IPS DF 6.9 (cell line): ENCODE results near the gene SLC6A15.

Experiments
- DNase-seq: peaks from one replicate; pipeline ENCODE4 v3.0.0-alpha.2; 2013; ENCODE audit warnings: low read depth, low spot score
- H3K27ac ChIP-seq: one replicate; pipeline ENCODE4 v1.5.1; 2013; ENCODE audit warnings: low read length, control low read depth
- H3K27me3 ChIP-seq: 2 replicates; pipeline ENCODE4 v1.6.1; 2013; ENCODE audit warnings: mild to moderate bottlenecking, low read length; ENCODE audit not compliant: control insufficient read depth, insufficient read depth
- H3K36me3 ChIP-seq: 2 replicates; pipeline ENCODE4 v1.6.1; 2013; ENCODE audit warnings: low read length; ENCODE audit not compliant: control insufficient read depth, insufficient read depth
- H3K4me1 ChIP-seq: 2 replicates; pipeline ENCODE4 v1.6.1; 2013; ENCODE audit warnings: low read length; ENCODE audit not compliant: control insufficient read depth, insufficient read depth
- H3K4me3 ChIP-seq: 2 replicates; pipeline ENCODE4 v1.5.1; 2013; ENCODE audit warnings: mild to moderate bottlenecking, low read length
- H3K9me3 ChIP-seq: 2 replicates; pipeline ENCODE4 v1.6.1; 2013; ENCODE audit warnings: low read length, inconsistent platforms; ENCODE audit not compliant: control insufficient read depth, insufficient read depth
- WGBS: extraction: QIAGEN DNeasy Blood & Tissue Kit; methylation state at CpG from one replicate; pipeline ENCODE4 v1.1.7; 2013; ENCODE audit warnings: mixed read lengths, missing lambda C conversion rate; ENCODE audit not compliant: insufficient read length, insufficient coverage; 5-methylcytosine and 5-hydroxymethylcytosine counted together

Gene SLC6A15

DNA sequence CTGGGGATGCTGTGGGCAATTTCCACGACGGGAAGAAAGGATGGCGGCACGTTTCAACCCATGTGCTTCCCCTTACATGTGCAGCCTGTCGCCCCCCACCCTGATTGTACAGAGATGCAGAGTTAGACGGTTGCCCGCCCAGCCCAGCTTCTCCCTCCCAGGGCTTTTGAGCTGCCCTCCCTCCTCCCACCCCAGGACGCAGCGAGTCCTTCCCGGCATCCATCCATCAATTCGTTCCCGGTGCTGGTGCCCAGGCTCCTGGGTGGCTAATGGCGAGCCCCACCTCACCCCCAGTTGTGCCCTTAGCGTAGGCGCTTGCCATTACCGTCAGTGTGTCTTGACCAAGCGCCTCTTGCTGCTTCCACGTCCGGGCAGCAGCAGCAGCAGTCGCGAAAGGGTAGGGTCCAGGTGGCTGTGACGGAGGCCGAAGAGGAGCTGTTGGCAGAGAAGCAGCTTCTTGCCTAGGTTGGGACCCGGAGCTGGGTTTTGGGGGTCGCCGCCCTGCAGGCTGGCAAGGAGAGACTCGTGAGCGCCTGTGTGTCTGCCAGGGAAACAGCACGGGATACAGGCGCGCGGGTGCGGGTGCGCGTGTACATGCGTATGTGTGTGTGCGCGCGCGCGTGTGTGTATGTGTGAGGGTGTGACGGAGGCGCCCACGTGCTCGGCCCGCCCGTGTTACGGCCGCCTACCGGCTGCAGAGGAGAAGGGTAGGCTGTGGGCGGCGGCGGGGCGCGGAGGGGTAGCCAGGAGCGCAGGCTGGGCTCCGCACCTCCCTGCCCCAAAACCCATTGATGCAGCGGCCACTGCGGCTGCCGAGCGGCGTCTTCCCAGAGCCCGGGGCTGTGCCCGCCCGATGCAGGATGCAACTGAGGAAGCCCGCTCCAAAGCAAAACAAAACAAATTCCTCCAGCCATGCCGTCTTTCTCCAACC lies at the start of gene SLC6A15:
TSS of gene SLC6A15 (minus strand) at position 602 of the 931 bp plus-strand sequence. CDS start 20,679 bp downstream, outside the sequence.
- WGBS = no CpG with 5 or more reads among the region's 67 CpGs
- DNase-seq = peak; percentile 45
- H3K27me3 ChIP-seq = no peaks in the 10 kb centered on the region
- H3K4me1 ChIP-seq = no peaks in the 10 kb centered on the region
- H3K4me3 ChIP-seq = peak within 1 kb of the TSS; percentile 61
- no peak within 1 kb of the TSS for H3K27ac ChIP-seq
- no peaks in the 10 kb centered on the region for H3K36me3 ChIP-seq
- H3K9me3 ChIP-seq = no peaks in the 10 kb centered on the region

DNA sequence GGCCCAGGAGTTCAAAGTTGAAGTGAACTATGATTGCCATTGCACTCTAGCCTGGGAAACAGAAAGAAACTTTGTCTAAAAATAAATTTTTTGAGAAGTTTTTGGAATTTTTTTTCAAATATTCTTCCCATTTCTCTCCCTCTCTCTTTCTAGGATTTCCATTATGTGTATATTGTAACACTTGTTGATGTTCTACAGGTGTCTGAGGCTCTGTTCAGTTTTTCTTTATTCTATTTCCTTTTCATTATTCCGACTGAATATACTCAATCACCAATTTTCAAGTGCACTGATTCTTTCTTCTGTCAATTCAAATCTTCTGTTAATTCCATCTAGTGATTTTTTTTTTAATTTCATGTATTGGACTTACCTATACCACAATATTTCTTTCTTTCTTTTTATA lies 48.3 kb upstream of the SLC6A15 start:
- no CpG with 5 or more reads among the region's 1 CpG for WGBS
- Histone ChIP-seq H3K9me3 (no peaks in the 10 kb centered on the region), H3K4me1 (no peaks in the 10 kb centered on the region), H3K4me3 (no peak overlapping the region), H3K27me3 (no peaks in the 10 kb centered on the region), H3K27ac (no peak overlapping the region), H3K36me3 (no peaks in the 10 kb centered on the region)
- no peak for DNase-seq

DNA sequence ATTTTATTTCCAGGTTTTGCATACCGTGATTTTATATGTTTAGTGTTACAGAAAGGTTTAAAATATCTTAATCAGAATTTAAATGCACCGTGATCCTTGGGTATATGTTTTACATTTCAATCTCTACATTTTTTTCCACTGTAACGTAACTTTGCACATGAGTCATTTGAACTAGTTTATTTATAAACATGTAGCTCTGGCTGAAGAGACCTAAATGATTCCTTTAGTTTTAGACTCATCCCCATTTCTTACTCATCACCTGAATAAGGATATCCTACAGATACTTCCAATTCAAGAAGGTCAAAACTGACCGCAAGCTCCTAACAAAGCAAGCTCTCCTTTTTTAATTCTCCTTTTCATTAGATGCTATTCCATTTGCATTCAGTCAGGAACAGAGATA lies 42.7 kb upstream of the SLC6A15 start:
- H3K4me1 ChIP-seq = no peaks in the 10 kb centered on the region
- no peak for DNase-seq
- H3K27me3 ChIP-seq = no peaks in the 10 kb centered on the region
- no peaks in the 10 kb centered on the region for H3K9me3 ChIP-seq
- no peak overlapping the region for H3K4me3 ChIP-seq
- no peaks in the 10 kb centered on the region for H3K36me3 ChIP-seq
- no CpG with 5 or more reads among the region's 4 CpGs for WGBS
- no peak overlapping the region for H3K27ac ChIP-seq

DNA sequence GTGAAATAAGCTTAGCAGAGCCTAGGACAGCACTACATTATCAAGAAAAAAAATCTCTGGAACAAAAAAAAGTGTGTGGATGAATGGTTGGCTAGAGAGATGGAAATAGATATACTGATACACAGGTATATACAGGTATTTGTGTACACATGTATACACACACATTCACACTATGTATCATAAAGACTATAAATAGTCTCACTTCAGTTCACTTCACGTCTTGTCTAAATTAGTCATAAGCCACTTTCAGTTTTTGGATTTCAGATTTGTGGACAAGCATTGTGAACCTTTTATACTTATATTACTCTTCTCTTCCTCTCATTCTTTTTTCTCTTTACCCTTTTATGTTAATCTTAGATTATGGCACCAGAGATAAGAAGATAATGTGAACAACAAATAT lies 41.8 kb upstream of the SLC6A15 start:
- no peak overlapping the region for H3K27ac ChIP-seq
- H3K9me3 ChIP-seq = no peaks in the 10 kb centered on the region
- H3K4me1 ChIP-seq = no peaks in the 10 kb centered on the region
- DNase-seq = no peak
- H3K27me3 ChIP-seq = no peaks in the 10 kb centered on the region
- no peaks in the 10 kb centered on the region for H3K36me3 ChIP-seq
- H3K4me3 ChIP-seq = no peak overlapping the region
- no CpG with 5 or more reads among the region's 1 CpG for WGBS

DNA sequence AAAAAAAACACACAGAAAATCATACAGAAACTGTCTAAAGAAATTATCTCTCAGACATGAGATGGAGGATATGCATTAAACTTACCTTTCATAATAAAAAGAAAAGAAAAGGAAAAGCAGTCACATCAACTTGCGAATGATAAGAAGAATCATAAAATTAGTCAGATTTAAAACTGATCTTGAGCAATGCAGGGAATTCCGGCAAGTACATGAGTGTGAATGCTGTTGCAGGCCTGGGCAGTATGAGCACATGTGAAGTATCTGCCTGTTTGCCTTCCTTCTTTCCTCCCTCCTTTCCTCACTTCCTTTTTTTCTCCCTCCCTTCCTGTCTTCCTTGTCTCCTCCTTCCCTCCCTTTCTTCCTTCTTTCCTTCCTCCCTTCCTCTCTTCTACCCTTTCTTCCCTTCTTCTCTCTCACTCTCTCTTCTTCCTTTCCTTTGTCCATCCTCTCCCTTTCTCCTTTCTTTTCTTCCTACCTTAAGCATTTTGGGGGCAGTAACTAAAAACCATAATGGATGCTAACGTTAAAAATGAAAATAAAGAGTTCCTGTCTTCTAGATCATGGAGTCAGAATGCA lies 38.5 kb upstream of the SLC6A15 start:
- no peak for DNase-seq
- Histone ChIP-seq H3K4me3 (no peak overlapping the region), H3K36me3 (no peaks in the 10 kb centered on the region), H3K9me3 (no peaks in the 10 kb centered on the region), H3K27ac (no peak overlapping the region), H3K27me3 (no peaks in the 10 kb centered on the region), H3K4me1 (no peaks in the 10 kb centered on the region)
- WGBS = no CpG with 5 or more reads among the region's 3 CpGs

DNA sequence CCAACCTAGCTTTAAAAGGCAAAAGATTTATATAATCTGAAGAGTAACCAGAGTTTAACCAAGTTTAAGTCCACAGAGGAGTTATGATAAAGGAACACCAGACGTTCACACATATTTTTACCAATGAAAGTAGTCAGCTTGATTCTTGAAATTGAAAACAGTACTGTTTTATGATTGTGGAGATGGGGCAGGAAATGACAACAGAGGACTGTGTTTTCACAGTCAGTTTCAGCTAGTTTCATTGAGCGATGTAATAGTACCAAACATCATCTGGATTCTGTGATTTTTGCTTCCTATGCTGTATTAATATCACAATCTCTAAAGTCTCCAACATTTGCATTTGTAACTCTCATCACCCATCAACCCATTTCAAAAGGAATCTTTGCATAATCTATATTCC lies 34.2 kb upstream of the SLC6A15 start:
- WGBS = no CpG with 5 or more reads among the region's 2 CpGs
- no peaks in the 10 kb centered on the region for H3K27me3 ChIP-seq
- H3K4me1 ChIP-seq = no peaks in the 10 kb centered on the region
- H3K9me3 ChIP-seq = no peaks in the 10 kb centered on the region
- H3K27ac ChIP-seq = no peak overlapping the region
- no peaks in the 10 kb centered on the region for H3K36me3 ChIP-seq
- no peak overlapping the region for H3K4me3 ChIP-seq
- no peak for DNase-seq

DNA sequence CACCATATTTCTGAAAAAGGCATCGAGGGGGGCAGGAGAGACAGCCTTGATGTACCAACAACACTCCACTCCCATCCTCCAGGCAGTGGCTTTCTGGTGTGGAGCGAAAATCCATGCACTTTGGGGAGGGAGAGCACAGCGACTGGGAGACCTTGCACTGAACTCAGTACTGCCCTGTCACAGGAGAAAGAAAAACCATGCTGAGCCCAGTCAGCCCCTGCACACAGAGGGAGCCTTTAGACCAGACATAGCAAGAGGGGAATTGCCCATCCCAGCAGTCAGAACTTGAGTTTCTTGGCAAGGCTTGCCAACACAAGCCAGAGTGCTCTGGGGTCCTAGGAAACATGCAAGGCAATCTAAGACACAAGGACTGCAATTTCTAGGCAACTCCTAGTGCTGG lies 24.8 kb upstream of the SLC6A15 start:
- Histone ChIP-seq H3K4me1 (no peaks in the 10 kb centered on the region), H3K27ac (no peak overlapping the region), H3K9me3 (no peaks in the 10 kb centered on the region), H3K4me3 (no peak overlapping the region), H3K36me3 (no peaks in the 10 kb centered on the region), H3K27me3 (no peaks in the 10 kb centered on the region)
- no peak for DNase-seq
- no CpG with 5 or more reads among the region's 3 CpGs for WGBS

DNA sequence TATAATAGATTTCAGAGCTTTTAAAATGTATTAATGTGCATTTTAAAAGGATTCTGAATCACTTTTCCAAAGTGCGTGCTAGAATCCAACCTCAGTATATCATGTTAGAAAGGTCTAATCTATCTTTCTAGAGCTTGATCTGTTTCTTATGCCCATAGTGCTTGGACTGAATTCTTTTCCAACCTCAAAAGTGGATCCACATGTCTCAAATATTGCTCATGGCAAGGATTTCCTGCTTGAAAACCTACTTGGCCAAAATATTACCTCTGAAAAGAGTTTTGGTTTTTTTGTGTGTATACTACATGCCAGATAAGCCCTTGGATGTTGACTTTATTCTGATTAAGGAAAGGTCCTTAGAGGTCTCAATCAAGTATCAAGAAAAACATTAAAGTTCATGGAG lies 16.9 kb upstream of the SLC6A15 start:
- no CpG with 5 or more reads among the region's 1 CpG for WGBS
- no peaks in the 10 kb centered on the region for H3K36me3 ChIP-seq
- H3K27me3 ChIP-seq = no peaks in the 10 kb centered on the region
- no peaks in the 10 kb centered on the region for H3K9me3 ChIP-seq
- H3K27ac ChIP-seq = no peak overlapping the region
- no peak overlapping the region for H3K4me3 ChIP-seq
- no peak for DNase-seq
- no peaks in the 10 kb centered on the region for H3K4me1 ChIP-seq

DNA sequence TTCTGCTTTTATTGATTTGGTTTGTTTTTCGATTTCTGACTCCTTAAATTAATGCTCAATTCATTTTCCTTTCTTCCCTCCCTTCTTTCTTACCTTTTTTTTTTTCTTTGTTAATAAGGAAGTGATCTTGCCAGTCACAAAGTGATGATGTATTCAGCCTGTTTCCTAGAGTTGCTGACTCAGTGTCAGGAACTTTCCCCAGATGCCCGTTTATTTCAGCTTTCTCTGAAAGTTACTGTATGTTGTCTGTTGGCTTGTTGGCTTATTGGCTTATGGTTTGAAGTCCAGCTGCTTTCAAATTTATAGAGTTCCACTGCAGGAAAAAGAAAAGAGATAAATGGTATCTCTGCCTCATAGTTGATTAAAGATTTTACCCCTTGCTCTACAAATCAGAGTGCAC lies 12.4 kb upstream of the SLC6A15 start:
- no peak overlapping the region for H3K4me3 ChIP-seq
- no peaks in the 10 kb centered on the region for H3K9me3 ChIP-seq
- WGBS = no CpG with 5 or more reads among the region's 2 CpGs
- H3K4me1 ChIP-seq = no peaks in the 10 kb centered on the region
- H3K27ac ChIP-seq = no peak overlapping the region
- H3K36me3 ChIP-seq = no peaks in the 10 kb centered on the region
- no peak for DNase-seq
- H3K27me3 ChIP-seq = no peaks in the 10 kb centered on the region

DNA sequence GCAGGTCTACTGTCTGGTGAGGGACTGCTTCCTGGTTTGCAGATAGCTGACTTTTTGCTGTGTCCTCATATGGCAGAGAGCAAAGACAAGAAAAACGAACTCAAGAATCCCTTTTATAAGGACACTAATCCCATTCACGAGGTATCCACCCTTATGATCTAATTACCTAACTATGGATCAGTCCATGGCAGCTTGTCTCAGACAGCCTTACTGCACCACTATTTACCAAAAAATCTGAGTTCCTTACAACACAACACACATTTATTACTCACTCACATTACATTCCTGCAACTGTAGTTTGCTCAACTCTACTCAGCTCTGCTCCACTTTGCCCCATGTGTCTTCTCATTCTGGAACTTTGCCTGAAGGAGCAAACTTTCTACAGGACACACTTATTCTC lies 10.1 kb upstream of the SLC6A15 start:
- Histone ChIP-seq H3K27ac (no peak overlapping the region), H3K4me3 (no peak overlapping the region), H3K4me1 (no peaks in the 10 kb centered on the region), H3K27me3 (no peaks in the 10 kb centered on the region), H3K36me3 (no peaks in the 10 kb centered on the region), H3K9me3 (no peaks in the 10 kb centered on the region)
- WGBS = no CpG with 5 or more reads among the region's 2 CpGs
- DNase-seq = no peak
